Neural progenitor cell (in vitro differentiated cells): Measurements from ENCODE around the gene RBCK1. TPM values are rescaled to one million over a fixed set of nuclear protein-coding genes. Genes with fewer than 3 reads are reported as not detected.

Experiments
- DNase-seq: peaks from one replicate; pipeline ENCODE4 v3.0.0-alpha.2; 2016; ENCODE audit warnings: low spot score
- H2AFZ ChIP-seq: fragments of 200-600 bp; sonication (generic); replicated peaks from 2 replicates; pipeline ENCODE4 v1.6.1; 2016; ENCODE audit warnings: antibody characterized with exemption
- H3F3A ChIP-seq: fragments of 200-600 bp; sonication (generic); 2 replicates; pipeline ENCODE4 v1.6.1; 2016; ENCODE audit warnings: antibody characterized with exemption, low read depth
- H3K27ac ChIP-seq: fragments of 200-600 bp; sonication (generic); 2 replicates; pipeline ENCODE4 v1.5.1; 2016; ENCODE audit warnings: mild to moderate bottlenecking
- H3K27me3 ChIP-seq: fragments of 200-600 bp; sonication (generic); 2 replicates; pipeline ENCODE4 v1.6.1; 2016; ENCODE audit warnings: mild to moderate bottlenecking, moderate library complexity
- H3K36me3 ChIP-seq: fragments of 200-600 bp; sonication (generic); 2 replicates; pipeline ENCODE4 v1.5.1; 2016
- H3K4me1 ChIP-seq: fragments of 200-600 bp; sonication (generic); 2 replicates; pipeline ENCODE4 v1.6.1; 2016; ENCODE audit warnings: mixed run types
- H3K4me2 ChIP-seq: fragments of 200-600 bp; sonication (generic); 2 replicates; pipeline ENCODE4 v1.6.1; 2016
- H3K4me3 ChIP-seq: fragments of 200-600 bp; sonication (generic); 2 replicates; pipeline ENCODE4 v1.5.1; 2016
- H3K79me2 ChIP-seq: fragments of 200-600 bp; sonication (generic); 2 replicates; pipeline ENCODE4 v1.6.1; 2016; ENCODE audit warnings: low read depth
- H3K9ac ChIP-seq: fragments of 200-600 bp; sonication (generic); 2 replicates; pipeline ENCODE4 v1.6.1; 2016
- H3K9me3 ChIP-seq: fragments of 200-600 bp; sonication (generic); 2 replicates; pipeline ENCODE4 v1.5.1; 2016; ENCODE audit warnings: low read depth
- H4K20me1 ChIP-seq: fragments of 200-600 bp; sonication (generic); 2 replicates; pipeline ENCODE4 v1.6.1; 2016; ENCODE audit warnings: low read depth
- H3K27ac Mint-ChIP-seq: 3 replicates; pipeline ENCODE4 v1.8.0; 2021; ENCODE audit warnings: mixed read lengths
- H3K27me3 Mint-ChIP-seq: 2 replicates; pipeline ENCODE4 v1.8.0; 2022; ENCODE audit warnings: low read depth, mild to moderate bottlenecking, inconsistent platforms, moderate library complexity, mixed read lengths; ENCODE audit not compliant: insufficient read depth
- H3K36me3 Mint-ChIP-seq: 3 replicates; pipeline ENCODE4 v1.8.0; 2021; ENCODE audit warnings: mixed read lengths
- H3K4me1 Mint-ChIP-seq: 3 replicates; pipeline ENCODE4 v1.8.0; 2021; ENCODE audit warnings: mixed read lengths
- H3K4me3 Mint-ChIP-seq: 3 replicates; pipeline ENCODE4 v1.8.0; 2021; ENCODE audit warnings: mild to moderate bottlenecking, moderate library complexity, mixed read lengths
- H3K9me3 Mint-ChIP-seq: 3 replicates; pipeline ENCODE4 v1.8.0; 2020; ENCODE audit warnings: mixed read lengths
- CTCF ChIP-seq: fragments of 200-600 bp; sonication (generic); IDR thresholded peaks from 2 replicates; pipeline ENCODE4 v1.5.1; 2017; ENCODE audit warnings: antibody characterized with exemption, mild to moderate bottlenecking
- EZH2 ChIP-seq: fragments of 200-600 bp; sonication (generic); IDR thresholded peaks from 2 replicates; pipeline ENCODE4 v1.6.1; 2017; ENCODE audit warnings: antibody characterized with exemption, mild to moderate bottlenecking, moderate library complexity
- EZH2phosphoT487 ChIP-seq: fragments of 200-600 bp; sonication (generic); IDR thresholded peaks from 2 replicates; pipeline ENCODE4 v1.6.1; 2017; ENCODE audit warnings: antibody characterized with exemption
- total RNA-seq: library from RNA; depleted of rRNA; stranded (reverse); fragments of >200 nt; gene quantifications from 2 replicates; pipeline ENCODE4 v1.2.3, GENCODE V29; 2015; ENCODE audit warnings: low replicate concordance

The RBCK1 gene
- total RNA-seq, 1 donor from 2014 or later: 24.3 TPM

- H3K9ac ChIP-seq: no peak overlapping the region
- no peak for DNase-seq
- no peaks in the 10 kb centered on the region for H3K79me2 ChIP-seq
- H3F3A ChIP-seq: peaks cover 5% of the 10 kb centered on the region
- H3K36me3 Mint-ChIP-seq: no peaks in the 10 kb centered on the region
- H3K36me3 ChIP-seq: no peaks in the 10 kb centered on the region
- H3K27me3 ChIP-seq: no peaks in the 10 kb centered on the region
- H3K4me2 ChIP-seq: peak overlapping the region; percentile 8
- peaks cover 6% of the 10 kb centered on the region for H3K27me3 Mint-ChIP-seq
- peak overlapping the region; percentile 91 for H2AFZ ChIP-seq
- no peaks in the 10 kb centered on the region for H3K9me3 ChIP-seq
- H3K4me1 ChIP-seq: peaks cover 10% of the 10 kb centered on the region
- H3K4me3 ChIP-seq: no peak overlapping the region
- H3K9me3 Mint-ChIP-seq: peaks cover 7% of the 10 kb centered on the region
- peaks cover 12% of the 10 kb centered on the region for H3K4me1 Mint-ChIP-seq
- no peaks in the 10 kb centered on the region for H4K20me1 ChIP-seq
- no peak for TF ChIP-seq EZH2
- no peak for TF ChIP-seq CTCF
- no peak for TF ChIP-seq EZH2phosphoT487
- H3K4me3 Mint-ChIP-seq: no peak overlapping the region
- H3K27ac ChIP-seq: no peak overlapping the region
- H3K27ac Mint-ChIP-seq: peak overlapping the region; percentile 4
These were observed 8.0 kb upstream of the RBCK1 start for GRCh38 chr20:400128-400453.

- peak overlapping the region; percentile 91 for H2AFZ ChIP-seq
- no peaks in the 10 kb centered on the region for H3K9me3 ChIP-seq
- H3K36me3 ChIP-seq: no peaks in the 10 kb centered on the region
- no peak overlapping the region for H3K9ac ChIP-seq
- H3K4me1 ChIP-seq: peaks cover 10% of the 10 kb centered on the region
- H3K9me3 Mint-ChIP-seq: peaks cover 7% of the 10 kb centered on the region
- peaks cover 5% of the 10 kb centered on the region for H3F3A ChIP-seq
- no peak for DNase-seq
- H4K20me1 ChIP-seq: no peaks in the 10 kb centered on the region
- TF ChIP-seq CTCF (no peak), EZH2phosphoT487 (no peak), EZH2 (no peak)
- peak overlapping the region; percentile 8 for H3K4me2 ChIP-seq
- no peaks in the 10 kb centered on the region for H3K79me2 ChIP-seq
- H3K27ac Mint-ChIP-seq: no peak overlapping the region
- peaks cover 12% of the 10 kb centered on the region for H3K4me1 Mint-ChIP-seq
- peaks cover 6% of the 10 kb centered on the region for H3K27me3 Mint-ChIP-seq
- H3K27me3 ChIP-seq: no peaks in the 10 kb centered on the region
- no peaks in the 10 kb centered on the region for H3K36me3 Mint-ChIP-seq
- no peak overlapping the region for H3K4me3 Mint-ChIP-seq
- H3K4me3 ChIP-seq: no peak overlapping the region
- no peak overlapping the region for H3K27ac ChIP-seq
These were observed 7.4 kb upstream of the RBCK1 start for GRCh38 chr20:400454-401275.

- Histone ChIP-seq H3K27me3 (no peaks in the 10 kb centered on the region), H3K9me3 (no peaks in the 10 kb centered on the region), H3K4me2 (no peak overlapping the region), H3F3A (peaks cover 8% of the 10 kb centered on the region), H3K9ac (no peak overlapping the region), H3K79me2 (no peaks in the 10 kb centered on the region), H3K4me1 (peaks cover 10% of the 10 kb centered on the region), H2AFZ (no peak overlapping the region), H3K36me3 (no peaks in the 10 kb centered on the region), H3K27ac (no peak overlapping the region), H3K4me3 (no peak overlapping the region), H4K20me1 (no peaks in the 10 kb centered on the region)
- no peak for DNase-seq
- TF ChIP-seq EZH2 (no peak), EZH2phosphoT487 (no peak), CTCF (no peak)
- Mint-ChIP-seq H3K4me1 (peaks cover 14% of the 10 kb centered on the region), H3K27ac (no peak overlapping the region), H3K27me3 (peaks cover 6% of the 10 kb centered on the region), H3K4me3 (no peak overlapping the region), H3K9me3 (peaks cover 7% of the 10 kb centered on the region), H3K36me3 (no peaks in the 10 kb centered on the region)
These were observed 6.2 kb upstream of the RBCK1 start for GRCh38 chr20:401682-402495.
